Measurements from ENCODE around the gene NTPCR.

NTPCR gene

DNA sequence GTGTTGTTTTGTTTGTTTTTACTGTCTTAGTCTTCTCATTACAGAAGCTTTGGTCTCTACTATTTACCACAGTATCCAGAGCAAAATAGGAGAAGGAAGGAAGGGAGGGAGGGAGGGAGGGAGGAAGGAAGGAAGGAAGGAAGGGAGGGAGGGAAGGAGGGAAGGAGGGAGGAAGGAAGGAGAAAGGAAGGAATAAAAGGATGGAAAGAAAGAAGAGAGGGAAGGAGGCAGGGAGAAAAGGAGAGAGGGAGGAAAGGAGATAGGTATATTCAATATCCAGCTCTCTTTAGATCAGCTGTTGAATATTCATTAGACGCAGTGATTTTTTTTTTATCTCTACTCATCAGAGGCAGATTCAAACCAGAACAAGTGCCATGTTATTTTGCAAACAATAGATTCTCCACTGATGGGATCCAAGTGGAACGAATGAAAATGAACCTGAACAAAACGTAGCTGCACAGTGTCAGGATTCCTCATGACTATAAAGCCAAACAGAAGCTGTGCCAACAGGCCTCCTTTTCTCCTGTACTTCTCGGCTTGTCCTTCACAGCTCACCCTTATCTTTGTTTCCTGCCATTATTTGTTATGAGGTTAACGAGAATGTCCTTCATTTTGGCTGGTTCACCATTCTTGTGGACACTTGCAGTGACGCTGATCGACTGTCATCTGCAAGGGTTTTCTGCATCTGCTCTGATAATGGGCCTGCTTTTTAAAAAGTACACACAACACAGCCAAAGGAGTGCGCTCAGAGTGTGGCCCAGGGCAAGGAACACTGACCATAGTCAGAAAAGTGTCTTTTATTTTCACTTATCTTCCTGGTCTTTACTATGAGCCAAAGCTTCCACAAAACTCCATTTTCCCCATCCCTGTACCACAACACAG is 7.8 kb upstream of the NTPCR start:
- peaks cover 4% of the 10 kb centered on the region for H3K9me3 Mint-ChIP-seq
- no peak overlapping the region for H3K27ac Mint-ChIP-seq
- no peaks in the 10 kb centered on the region for H3K36me3 Mint-ChIP-seq
- H3K4me3 Mint-ChIP-seq: no peak overlapping the region
- H3K4me1 Mint-ChIP-seq: peaks cover 13% of the 10 kb centered on the region
- no peak for ATAC-seq
- H3K27me3 Mint-ChIP-seq: peaks cover 7% of the 10 kb centered on the region

DNA sequence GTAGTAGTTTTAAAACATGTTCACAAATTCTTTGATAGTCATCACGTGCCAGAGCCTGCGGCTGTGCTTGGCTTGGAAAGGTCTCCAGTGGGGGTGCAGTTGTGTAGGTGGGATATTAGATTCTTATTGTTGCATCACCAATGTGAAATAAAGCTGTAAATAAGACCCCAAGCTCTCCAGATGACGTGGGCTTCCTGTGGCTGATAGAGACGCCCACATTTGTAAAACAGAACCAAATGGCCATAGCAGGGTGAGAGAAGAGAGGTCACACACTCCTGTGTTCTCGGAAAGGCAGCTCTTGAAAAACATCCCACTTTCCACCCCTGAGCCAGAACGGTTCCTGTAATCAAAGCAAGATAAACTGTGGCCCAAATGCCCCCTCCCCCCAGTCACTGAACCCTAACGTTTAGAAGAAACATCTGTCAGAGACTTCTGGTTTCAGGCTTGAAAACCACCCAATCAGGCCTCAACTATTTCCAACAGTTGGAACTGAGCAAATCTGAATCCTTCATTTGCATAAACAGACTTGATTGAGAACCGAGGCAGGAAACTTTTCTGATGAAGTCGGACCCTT is 6.6 kb upstream of the NTPCR start:
- H3K4me1 Mint-ChIP-seq: peaks cover 13% of the 10 kb centered on the region
- H3K9me3 Mint-ChIP-seq: peaks cover 4% of the 10 kb centered on the region
- peak overlapping the region; percentile 72 for H3K27ac Mint-ChIP-seq
- no peaks in the 10 kb centered on the region for H3K36me3 Mint-ChIP-seq
- ATAC-seq: peak; percentile 75
- no peak overlapping the region for H3K4me3 Mint-ChIP-seq
- no peaks in the 10 kb centered on the region for H3K27me3 Mint-ChIP-seq

DNA sequence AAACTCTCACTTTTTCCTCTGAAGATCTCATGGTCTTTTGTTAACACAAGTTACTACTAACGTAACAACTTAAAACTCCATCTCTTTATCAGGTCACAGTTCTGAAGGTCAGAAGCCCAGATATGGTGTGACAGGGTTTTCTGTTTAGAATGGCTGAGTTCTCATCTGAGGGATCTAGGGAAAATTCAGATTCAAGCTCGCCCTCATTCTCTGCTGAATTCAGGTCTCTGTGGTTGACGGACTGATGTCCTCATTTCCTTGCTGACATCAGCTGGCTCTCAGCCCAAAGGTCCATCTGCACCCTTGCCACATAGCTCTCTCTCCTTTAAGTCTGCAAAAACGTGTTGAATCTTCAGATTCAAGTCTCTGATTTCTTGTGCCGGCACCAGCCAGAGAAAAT is 6.1 kb upstream of the NTPCR start:
- Mint-ChIP-seq H3K27ac (peak overlapping the region; percentile 72), H3K9me3 (peaks cover 4% of the 10 kb centered on the region), H3K4me3 (no peak overlapping the region), H3K27me3 (no peaks in the 10 kb centered on the region), H3K36me3 (no peaks in the 10 kb centered on the region), H3K4me1 (peaks cover 16% of the 10 kb centered on the region)
- ATAC-seq: peak; percentile 37

DNA sequence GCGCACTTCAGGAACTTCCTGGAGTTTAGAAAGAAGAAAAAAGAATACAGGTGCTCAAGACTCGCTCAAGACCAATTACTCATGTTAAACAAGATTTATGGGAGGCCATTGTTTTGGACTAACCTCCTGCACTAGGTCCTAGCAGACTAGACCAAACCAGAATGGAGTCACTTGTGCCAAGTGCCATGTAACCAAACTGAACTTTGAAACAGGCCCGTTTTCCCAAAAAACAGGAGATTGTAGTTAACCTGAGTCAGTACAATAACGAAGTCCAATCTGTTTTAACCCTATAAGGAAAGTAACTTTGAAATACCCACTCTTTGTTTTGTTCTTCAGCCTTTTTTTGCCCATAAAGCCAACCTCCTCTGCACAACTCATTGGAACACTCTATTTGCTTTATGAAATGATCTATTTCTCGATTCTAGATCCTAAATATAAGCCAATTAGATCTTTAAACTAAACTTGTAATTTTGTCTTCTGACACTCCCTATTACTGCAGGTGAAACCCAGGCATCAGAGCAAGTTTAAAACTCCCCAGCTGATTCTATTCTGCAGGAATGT is 695 bp upstream of the NTPCR start:
- Mint-ChIP-seq H3K27me3 (no peaks in the 10 kb centered on the region), H3K36me3 (peaks cover 9% of the 10 kb centered on the region), H3K9me3 (no peaks in the 10 kb centered on the region), H3K4me1 (peaks cover 41% of the 10 kb centered on the region), H3K4me3 (peak overlapping the region; percentile 97), H3K27ac (peak overlapping the region; percentile 89)
- ATAC-seq: no peak

DNA sequence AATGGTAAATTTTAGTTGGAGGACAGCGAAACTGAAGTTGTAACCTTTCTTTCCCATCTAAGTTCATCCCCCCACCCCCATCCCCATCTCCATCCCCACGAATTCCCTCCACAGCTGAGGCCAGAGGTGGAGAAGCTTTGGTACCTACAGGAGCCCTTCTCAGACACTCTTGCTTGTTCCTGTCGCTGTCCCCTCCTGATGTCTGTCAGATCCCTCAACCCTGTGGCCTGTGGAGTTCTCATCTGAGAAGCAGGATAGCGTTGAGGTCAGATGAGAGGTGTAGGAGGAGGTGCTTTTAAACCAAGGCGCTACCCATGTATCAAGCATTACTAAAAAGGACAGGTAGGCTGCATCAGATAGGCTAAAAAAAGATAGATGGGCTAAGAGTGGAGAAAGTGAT is 769 bp downstream of the NTPCR start:
- Mint-ChIP-seq H3K27me3 (no peaks in the 10 kb centered on the region), H3K9me3 (no peaks in the 10 kb centered on the region), H3K36me3 (peaks cover 11% of the 10 kb centered on the region), H3K4me3 (peak overlapping the region; percentile 97), H3K27ac (peak overlapping the region; percentile 89), H3K4me1 (peaks cover 43% of the 10 kb centered on the region)
- ATAC-seq: peak; percentile 42

DNA sequence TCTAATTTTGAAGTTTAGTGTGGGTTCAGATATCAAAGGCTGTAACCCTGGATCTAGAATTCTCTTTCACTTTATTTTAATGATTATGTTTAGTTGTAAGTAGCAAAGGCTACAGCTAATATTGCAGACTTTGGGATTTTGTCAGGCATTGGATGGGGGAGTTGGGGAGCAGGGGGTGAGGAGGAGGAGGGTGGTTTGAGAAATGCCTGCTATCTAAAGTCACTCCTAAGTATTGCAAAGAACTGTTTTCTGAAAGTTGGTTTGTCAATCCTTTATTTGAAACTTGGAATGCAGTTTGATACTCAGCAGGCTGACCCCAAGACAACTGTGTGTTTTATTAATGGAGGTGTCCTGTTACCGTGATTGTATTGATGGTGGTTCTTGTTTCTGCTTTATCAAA is 1.2 kb downstream of the NTPCR start:
- Mint-ChIP-seq H3K4me1 (peaks cover 43% of the 10 kb centered on the region), H3K27me3 (no peaks in the 10 kb centered on the region), H3K4me3 (peak overlapping the region; percentile 97), H3K27ac (peak overlapping the region; percentile 89), H3K36me3 (peaks cover 11% of the 10 kb centered on the region), H3K9me3 (no peaks in the 10 kb centered on the region)
- no peak for ATAC-seq

DNA sequence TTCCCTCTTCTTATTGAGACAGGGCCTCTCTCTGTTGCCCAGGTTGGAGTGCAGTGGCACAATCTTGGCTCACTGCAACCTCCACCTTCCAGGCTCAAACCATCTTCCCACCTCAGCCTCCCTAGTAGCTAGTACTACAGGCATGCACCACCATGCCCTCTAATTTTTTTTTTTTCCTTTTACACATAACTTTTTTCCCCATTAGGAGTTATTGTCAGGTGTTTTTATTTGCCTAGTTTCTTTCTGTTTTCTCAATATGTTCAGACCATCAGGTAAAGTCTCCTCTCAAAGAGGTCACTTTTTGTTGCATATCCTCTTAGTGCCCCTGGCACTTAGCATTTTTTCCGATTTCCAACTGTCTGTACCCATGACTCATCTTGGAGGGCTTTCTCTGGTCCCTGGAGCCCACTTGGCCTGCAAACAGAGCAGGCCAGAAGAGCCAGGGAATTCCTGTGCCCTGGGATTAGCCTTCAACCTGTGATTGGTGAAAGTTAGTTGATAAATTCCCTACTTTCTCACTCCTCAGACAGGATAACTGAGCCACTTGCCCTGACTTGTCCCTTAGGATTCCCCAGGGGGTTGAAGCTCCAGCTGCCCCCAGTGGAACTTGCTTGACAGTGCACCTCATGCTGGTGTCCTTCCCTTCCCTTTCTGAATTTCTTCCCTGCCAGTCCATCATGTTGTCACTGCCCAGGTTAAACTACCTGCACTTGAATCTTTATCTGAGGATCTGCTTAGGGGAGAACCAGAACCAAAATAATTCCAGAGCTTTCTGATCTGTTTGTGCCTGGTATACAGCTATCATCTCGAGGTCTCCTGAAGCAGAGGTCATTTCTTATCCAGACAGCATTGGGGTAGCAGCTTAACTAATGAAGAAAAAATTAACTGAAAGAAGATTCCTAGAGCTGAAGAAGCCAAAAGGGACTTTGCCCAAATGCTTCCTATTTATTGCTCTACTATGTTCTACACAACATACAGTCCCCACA is 2.4 kb downstream of the NTPCR start:
- H3K9me3 Mint-ChIP-seq: peaks cover 3% of the 10 kb centered on the region
- no peaks in the 10 kb centered on the region for H3K27me3 Mint-ChIP-seq
- peaks cover 43% of the 10 kb centered on the region for H3K4me1 Mint-ChIP-seq
- ATAC-seq: peak; percentile 44
- peak overlapping the region; percentile 3 for H3K4me3 Mint-ChIP-seq
- H3K36me3 Mint-ChIP-seq: peaks cover 23% of the 10 kb centered on the region
- H3K27ac Mint-ChIP-seq: no peak overlapping the region

DNA sequence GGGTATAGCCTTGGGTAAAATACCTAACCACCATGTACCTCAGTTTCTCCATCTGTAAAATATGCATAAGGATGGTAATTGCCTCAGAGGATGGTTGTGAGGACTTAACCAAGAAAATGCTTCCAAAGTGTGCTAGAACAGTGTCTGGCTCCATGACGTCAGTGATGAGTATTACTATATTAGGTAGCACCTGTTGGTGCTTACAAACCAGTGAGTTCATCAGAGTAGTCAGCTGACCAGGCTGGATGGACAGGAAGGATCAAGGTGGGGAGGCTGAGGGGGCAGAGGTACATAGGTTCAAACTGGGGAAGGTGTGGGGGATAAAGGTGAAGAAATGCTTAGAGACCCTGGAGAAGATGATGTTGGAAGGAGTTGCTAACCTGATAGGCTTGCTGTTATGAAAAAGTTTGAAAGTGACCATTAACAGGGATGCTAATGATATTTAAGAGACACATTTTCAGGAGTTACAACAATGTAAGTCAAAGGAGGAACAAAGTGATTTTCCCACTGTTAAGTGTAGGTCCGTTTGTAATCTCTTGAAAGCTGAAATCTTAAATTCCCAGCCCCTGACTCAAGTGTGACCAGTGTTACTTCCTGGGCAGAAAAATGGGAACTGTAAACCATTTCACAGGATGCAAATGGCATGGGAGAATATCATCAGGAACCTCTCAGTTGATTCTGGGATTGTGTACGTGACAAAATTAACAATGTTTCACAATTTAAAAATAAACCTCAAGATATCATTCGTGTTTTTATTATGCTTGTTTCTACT is 4.4 kb downstream of the NTPCR start:
- H3K27ac Mint-ChIP-seq: no peak overlapping the region
- peaks cover 8% of the 10 kb centered on the region for H3K9me3 Mint-ChIP-seq
- ATAC-seq: no peak
- peaks cover 43% of the 10 kb centered on the region for H3K36me3 Mint-ChIP-seq
- no peak overlapping the region for H3K4me3 Mint-ChIP-seq
- peaks cover 35% of the 10 kb centered on the region for H3K4me1 Mint-ChIP-seq
- H3K27me3 Mint-ChIP-seq: no peaks in the 10 kb centered on the region

DNA sequence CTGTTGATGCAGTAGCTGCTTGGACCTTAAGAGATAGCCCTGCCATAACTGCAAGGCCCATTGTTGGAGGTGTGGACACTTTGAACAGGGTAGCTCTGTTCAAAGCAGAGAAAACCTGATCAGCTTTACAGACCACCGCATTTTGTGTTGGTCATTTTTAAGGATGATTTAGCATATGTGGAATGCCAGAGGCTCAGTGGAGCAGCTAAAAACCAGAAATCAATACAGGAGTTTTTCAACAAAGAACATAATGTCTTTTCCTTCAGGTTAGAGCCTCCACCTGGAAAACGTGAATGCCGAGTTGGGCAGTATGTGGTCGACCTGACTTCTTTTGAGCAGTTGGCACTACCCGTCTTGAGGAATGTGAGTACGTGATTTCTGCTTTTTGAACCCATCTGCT is 5.7 kb downstream of the NTPCR start:
- peaks cover 8% of the 10 kb centered on the region for H3K9me3 Mint-ChIP-seq
- H3K27ac Mint-ChIP-seq: no peak overlapping the region

DNA sequence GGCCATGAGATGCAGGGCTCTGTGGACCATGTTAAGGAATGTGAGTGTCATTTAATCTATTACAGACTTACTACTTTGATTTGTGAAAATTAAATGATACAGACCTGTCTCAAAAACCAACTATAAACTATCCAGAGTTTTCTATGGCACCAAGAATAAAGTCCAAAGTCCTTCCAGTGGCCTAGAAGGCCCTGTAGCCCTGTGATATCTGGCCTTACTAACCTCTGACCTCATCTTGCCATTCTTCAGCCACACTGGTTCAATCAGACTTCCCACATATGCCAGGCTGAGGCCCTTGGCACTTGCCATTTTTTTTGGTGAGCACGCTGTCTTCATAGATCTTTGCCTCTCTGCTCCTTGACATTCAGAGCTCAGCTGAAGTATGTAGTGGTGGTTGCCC is 7.7 kb downstream of the NTPCR start:
- Mint-ChIP-seq H3K27ac (no peak overlapping the region), H3K9me3 (peaks cover 8% of the 10 kb centered on the region), H3K27me3 (no peaks in the 10 kb centered on the region), H3K4me1 (peaks cover 9% of the 10 kb centered on the region), H3K36me3 (peaks cover 55% of the 10 kb centered on the region), H3K4me3 (no peak overlapping the region)
- ATAC-seq: no peak

More for the DNA sequence above, 5.7 kb downstream of the NTPCR start:
- Mint-ChIP-seq H3K4me1 (peaks cover 29% of the 10 kb centered on the region), H3K27me3 (no peaks in the 10 kb centered on the region), H3K4me3 (no peak overlapping the region), H3K36me3 (peaks cover 49% of the 10 kb centered on the region)
- no peak for ATAC-seq

DNA sequence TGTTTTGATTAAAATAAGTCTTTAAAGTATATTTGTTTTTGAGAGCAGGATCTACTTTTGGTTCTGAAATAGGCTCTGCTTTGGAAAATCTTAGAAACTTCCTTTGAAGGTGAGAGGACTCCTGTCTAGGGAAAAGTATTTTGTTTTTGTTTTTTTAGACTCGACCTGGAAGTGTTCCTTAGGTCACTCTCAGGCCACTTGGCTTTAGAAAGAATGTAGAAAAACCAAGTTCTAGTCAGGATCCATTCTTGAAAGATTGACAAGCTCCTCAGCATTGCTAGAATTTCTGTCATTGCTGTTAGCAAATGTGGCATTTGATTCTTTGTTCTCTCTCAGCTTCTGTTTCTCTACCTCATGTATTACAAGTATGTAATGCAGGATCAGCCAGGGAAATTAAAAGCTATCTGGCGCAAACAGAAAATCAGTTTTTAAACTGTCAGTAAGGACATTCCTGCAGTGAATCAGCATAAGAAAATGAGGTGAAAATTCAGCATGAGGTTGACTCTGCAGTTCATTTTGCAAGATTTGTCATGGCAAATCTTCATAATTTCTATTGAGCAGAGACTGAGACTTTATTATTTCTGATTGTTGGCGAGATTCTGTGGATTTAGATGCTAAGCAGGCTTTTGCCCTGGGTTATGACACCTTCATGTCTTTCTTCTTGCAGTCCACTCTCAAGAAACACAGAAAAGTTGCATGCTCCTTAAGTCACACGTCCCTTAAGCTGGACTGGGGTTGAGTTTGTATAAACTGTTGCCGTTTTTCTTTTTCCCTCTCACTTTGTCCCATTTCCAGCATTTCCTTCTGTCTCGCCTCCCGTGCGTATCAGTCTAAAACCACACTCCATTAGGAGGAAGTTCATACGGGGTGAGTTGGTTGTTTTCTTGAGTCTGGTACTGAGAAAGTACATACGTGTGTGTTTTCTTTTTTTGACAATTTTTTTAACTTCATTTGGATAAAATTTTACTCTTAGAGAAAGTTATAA is 12.6 kb downstream of the NTPCR start:
- peaks cover 67% of the 10 kb centered on the region for H3K36me3 Mint-ChIP-seq
- no peak overlapping the region for H3K27ac Mint-ChIP-seq
- H3K9me3 Mint-ChIP-seq: peaks cover 4% of the 10 kb centered on the region
- peaks cover 6% of the 10 kb centered on the region for H3K4me1 Mint-ChIP-seq
- no peak overlapping the region for H3K4me3 Mint-ChIP-seq
- no peak for ATAC-seq
- no peaks in the 10 kb centered on the region for H3K27me3 Mint-ChIP-seq

DNA sequence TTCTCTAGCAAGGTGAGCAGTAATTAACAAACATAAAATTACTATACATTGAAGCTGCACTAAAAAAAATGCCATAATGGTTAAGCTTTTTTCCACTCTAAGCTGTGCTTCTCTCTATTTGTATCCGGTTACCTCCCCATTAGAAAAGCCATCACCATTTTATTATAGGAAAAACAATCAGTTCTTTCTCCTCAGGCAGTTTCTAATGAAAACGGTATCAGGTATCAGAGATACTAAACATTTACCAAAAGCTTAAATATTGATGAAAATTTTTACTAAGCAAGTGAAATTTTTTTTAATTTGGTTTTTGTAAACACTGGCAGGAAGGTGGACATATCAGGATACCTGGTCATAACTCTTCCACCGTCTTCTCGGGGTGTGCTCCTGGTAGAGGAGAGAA is 14.2 kb downstream of the NTPCR start:
- Mint-ChIP-seq H3K27ac (no peak overlapping the region), H3K27me3 (no peaks in the 10 kb centered on the region), H3K9me3 (no peaks in the 10 kb centered on the region), H3K4me1 (peaks cover 6% of the 10 kb centered on the region), H3K4me3 (no peak overlapping the region), H3K36me3 (peaks cover 66% of the 10 kb centered on the region)
- no peak for ATAC-seq

DNA sequence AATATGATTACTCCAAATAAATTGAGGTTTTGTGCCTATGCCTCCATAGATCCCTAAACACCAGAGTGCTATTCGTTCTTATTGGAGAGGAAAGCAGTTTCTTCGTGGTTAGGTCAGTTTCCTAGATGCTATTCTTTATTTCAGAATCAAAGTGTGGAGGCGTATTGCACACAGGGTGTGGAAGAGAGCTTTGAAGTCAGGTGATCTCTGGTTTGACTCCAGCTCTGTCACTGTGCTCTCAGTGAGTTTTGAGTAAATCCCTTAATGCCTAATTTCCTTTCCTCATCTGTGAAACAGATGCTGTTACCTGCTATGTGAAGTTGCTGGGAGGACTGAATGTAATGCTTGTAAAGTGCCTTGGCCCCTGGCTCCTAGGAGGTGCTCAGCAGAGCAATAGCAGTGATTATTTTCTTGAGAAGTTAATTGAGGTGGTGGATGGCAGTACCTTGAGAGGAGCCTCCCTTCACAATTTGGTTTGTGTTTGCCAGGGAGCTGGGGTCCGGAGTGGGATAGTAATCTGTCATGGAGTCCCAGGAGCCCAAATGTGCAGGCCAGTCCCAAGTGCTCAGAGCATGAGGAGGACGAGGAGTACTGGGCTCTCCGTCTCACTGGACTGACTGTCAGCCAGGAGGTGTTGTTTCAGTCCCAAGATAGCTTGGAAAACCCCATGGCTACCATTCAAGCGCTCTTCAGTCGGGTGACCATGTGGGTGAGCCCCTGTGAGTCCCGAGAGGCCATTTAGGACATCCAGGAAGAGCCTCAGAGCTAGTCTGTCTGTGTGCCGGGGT is 14.9 kb downstream of the NTPCR start:
- no peak for ATAC-seq
- Mint-ChIP-seq H3K4me3 (no peak overlapping the region), H3K27ac (no peak overlapping the region), H3K4me1 (peaks cover 6% of the 10 kb centered on the region), H3K9me3 (no peaks in the 10 kb centered on the region), H3K27me3 (no peaks in the 10 kb centered on the region), H3K36me3 (peaks cover 68% of the 10 kb centered on the region)
